Endothelial cell of umbilical vein (primary cell): ENCODE data around the gene BHLHA15.

Source experiments
- CTCF ChIP-seq, 2 donors: IDR thresholded peaks; 1 replicate in 1 of 2; 2 replicates in 1 of 2; pipeline ENCODE4 v1.5.1; 2011; ENCODE audit warnings: low read length in 2 of 2, mild to moderate bottlenecking in 2 of 2, moderate library complexity in 2 of 2, control low read depth in 1 of 2, inconsistent platforms in 1 of 2, low read depth in 1 of 2; ENCODE audit not compliant: insufficient read depth in 1 of 2; ENCODE audit errors: extremely low read depth in 1 of 2
- POLR2AphosphoS5 ChIP-seq: IDR thresholded peaks from 2 replicates; pipeline ENCODE4 v1.6.1; 2012; ENCODE audit warnings: low read depth, mild to moderate bottlenecking, control low read depth, low read length, moderate library complexity; ENCODE audit not compliant: insufficient read depth

DNA sequence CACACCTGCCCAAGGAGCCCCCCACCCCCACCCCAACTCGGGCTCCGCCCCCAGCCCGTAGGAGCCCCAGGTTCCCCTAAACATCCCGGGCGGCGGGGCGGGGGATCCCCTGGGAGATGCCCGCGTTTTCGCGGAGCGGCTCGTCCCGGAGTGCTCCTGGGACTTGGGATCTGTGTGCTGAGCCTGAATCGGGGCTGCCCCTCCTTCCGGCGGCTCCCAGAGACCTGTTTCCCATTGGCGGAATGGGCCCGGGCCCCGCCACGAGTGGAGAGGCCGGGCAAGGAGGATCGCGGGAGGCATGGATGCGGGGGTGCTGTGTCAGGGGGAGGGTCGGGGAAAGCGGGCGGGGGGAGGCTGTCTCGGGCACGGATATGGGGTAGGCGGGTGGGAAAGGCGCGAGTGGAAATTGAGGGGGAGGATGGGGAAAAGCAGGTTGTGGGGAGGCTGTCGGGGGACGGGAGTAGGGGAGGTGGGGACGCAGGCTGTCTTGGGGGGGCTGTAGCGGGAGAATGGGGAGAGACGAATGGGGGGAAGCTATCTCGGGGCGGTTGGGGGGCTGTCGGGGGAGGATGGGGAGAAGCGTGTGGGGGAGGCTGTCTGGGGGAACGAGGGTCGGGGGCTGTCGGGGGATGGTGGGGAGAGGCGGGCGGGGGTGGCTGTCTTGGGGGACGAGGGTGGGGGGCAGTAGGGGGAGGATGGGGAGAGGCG lies 572 bp upstream of the BHLHA15 start:
- TF ChIP-seq POLR2AphosphoS5: no peak
- no peak for TF ChIP-seq CTCF (IDR thresholded peaks at IDR 0.05; ENCODE audit: extremely low read depth in 1 of 2, insufficient read depth in 1 of 2, low read depth in 1 of 2, low read length in 2 of 2)
